Endothelial cell of umbilical vein (primary cell): ENCODE data around the gene MGAT5. TPM values are rescaled to one million over a fixed set of nuclear protein-coding genes. Genes with fewer than 3 reads are reported as not detected.

Source experiments
- BruUV-seq: library from RNA; stranded (reverse); fragments of 400-500 nt; replicated peaks from 2 replicates; lab custom pipeline; 2021; lab: Mats Ljungman, UMichigan
- CTCF ChIA-PET: fragments of 300-600, 350-600 bp; sonication (Branson Sonifier 250); formaldehyde crosslinking; loops from one replicate; lab custom pipeline; 2021; ENCODE audit warnings: antibody characterized with exemption, inconsistent platforms; lab: Charles Lee
- POLR2A ChIA-PET: fragments of 300-600, 350-600 bp; sonication (Branson Sonifier 250); formaldehyde crosslinking; loops from one replicate; lab custom pipeline; 2021; ENCODE audit warnings: antibody characterized with exemption, inconsistent platforms; lab: Charles Lee
- DNase-seq: peaks from one replicate; pipeline ENCODE4 v3.0.0-alpha.2; 2011; ENCODE audit warnings: low read depth, low spot score
- FAIRE-seq: peaks from 2 replicates; lab custom pipeline; 2011; peaks lifted over from hg19 to GRCh38; lab: Jason Lieb, UNC
- H2AFZ ChIP-seq: 2 replicates; pipeline ENCODE4 v1.6.0; 2012; ENCODE audit warnings: low read depth, low read length, control low read depth, inconsistent platforms
- H3K27ac ChIP-seq: 2 replicates; pipeline ENCODE4 v1.5.1; 2011; ENCODE audit warnings: low read depth, mild to moderate bottlenecking, control low read depth, low read length, moderate library complexity; ENCODE audit not compliant: insufficient read depth
- H3K27me3 ChIP-seq, 2 experiments: 2 replicates each; pipeline versions ENCODE4 v1.6.0 to v1.6.1; 2011; ENCODE audit warnings: low read length in 2 of 2, mixed read lengths in 1 of 2; ENCODE audit not compliant: control insufficient read depth in 2 of 2, insufficient read depth in 2 of 2
- H3K36me3 ChIP-seq, 2 experiments: 2 replicates in 1 of 2; 3 replicates in 1 of 2; pipeline ENCODE4 v1.5.1; 2011; ENCODE audit warnings: low read length in 2 of 2, mild to moderate bottlenecking in 1 of 2, moderate library complexity in 1 of 2; ENCODE audit not compliant: control insufficient read depth in 2 of 2, insufficient read depth in 2 of 2; ENCODE audit errors: extremely low read depth in 1 of 2
- H3K4me1 ChIP-seq: 3 replicates; pipeline ENCODE4 v1.5.1; 2011; ENCODE audit warnings: mild to moderate bottlenecking, low read length; ENCODE audit not compliant: control insufficient read depth, insufficient read depth; ENCODE audit errors: extremely low read depth
- H3K4me2 ChIP-seq: 2 replicates; pipeline ENCODE4 v1.6.1; 2011; ENCODE audit warnings: low read length, control low read depth, mixed read lengths; ENCODE audit not compliant: insufficient read depth
- H3K4me3 ChIP-seq, 3 experiments: fragments of 200-600 bp in 1 of 3; sonication (generic), shearing (Covaris generic) in 1 of 3; replicated peaks in 1 of 3; 2 replicates each; pipeline ENCODE4 v1.5.1; 2011 to 2016; ENCODE audit warnings: control low read depth in 3 of 3, low read length in 3 of 3, mild to moderate bottlenecking in 2 of 3, inconsistent platforms in 1 of 3, low read depth in 1 of 3, moderate library complexity in 1 of 3; ENCODE audit not compliant: insufficient read depth in 1 of 3
- H3K79me2 ChIP-seq: 2 replicates; pipeline ENCODE4 v1.6.0; 2012; ENCODE audit warnings: low read length, inconsistent platforms; ENCODE audit not compliant: control insufficient read depth, insufficient read depth
- H3K9ac ChIP-seq: replicated peaks from 2 replicates; pipeline ENCODE3; 2011; ENCODE audit warnings: low read length, control low read depth; ENCODE audit not compliant: insufficient read depth; ENCODE audit errors: extremely low read depth
- H3K9me1 ChIP-seq: replicated peaks from 3 replicates; pipeline ENCODE4 v1.6.0; 2011; ENCODE audit warnings: mild to moderate bottlenecking, low read length; ENCODE audit not compliant: control insufficient read depth, insufficient read depth; ENCODE audit errors: extremely low read depth
- H3K9me3 ChIP-seq: replicated peaks from 2 replicates; pipeline ENCODE4 v1.5.1; 2012; ENCODE audit warnings: low read length, inconsistent platforms; ENCODE audit not compliant: control insufficient read depth, insufficient read depth
- H4K20me1 ChIP-seq: replicated peaks from 2 replicates; pipeline ENCODE3; 2011; ENCODE audit warnings: mild to moderate bottlenecking, low read length; ENCODE audit not compliant: control insufficient read depth, insufficient read depth; ENCODE audit errors: extremely low read depth
- EZH2 ChIP-seq: IDR thresholded peaks from 2 replicates; pipeline ENCODE4 v1.6.1; 2012; ENCODE audit warnings: borderline replicate concordance, low read depth, mild to moderate bottlenecking, moderate library complexity, low read length, inconsistent platforms; ENCODE audit not compliant: severe bottlenecking
- FOS ChIP-seq: IDR thresholded peaks from 2 replicates; pipeline ENCODE4 v1.6.1; 2011; ENCODE audit warnings: mild to moderate bottlenecking, low read length, moderate library complexity, borderline replicate concordance; ENCODE audit not compliant: insufficient read depth
- GATA2 ChIP-seq: IDR thresholded peaks from 2 replicates; pipeline ENCODE4 v1.7.0; 2011; ENCODE audit warnings: low read depth, mild to moderate bottlenecking, moderate library complexity, mixed read lengths, low read length; ENCODE audit not compliant: insufficient read length, insufficient read depth
- JUN ChIP-seq: IDR thresholded peaks from 2 replicates; pipeline ENCODE4 v1.6.1; 2011; ENCODE audit warnings: borderline replicate concordance, low read depth; ENCODE audit not compliant: insufficient read length, insufficient read depth
- MYC ChIP-seq: IDR thresholded peaks from one replicate; pipeline ENCODE4 v1.6.1; 2011; ENCODE audit warnings: mild to moderate bottlenecking, low read depth, low read length
- POLR2A ChIP-seq: IDR thresholded peaks from 2 replicates; pipeline ENCODE4 v1.6.1; 2012; ENCODE audit warnings: low read depth, mild to moderate bottlenecking, control low read depth, low read length
- POLR2AphosphoS5 ChIP-seq: IDR thresholded peaks from 2 replicates; pipeline ENCODE4 v1.6.1; 2012; ENCODE audit warnings: low read depth, mild to moderate bottlenecking, control low read depth, low read length, moderate library complexity; ENCODE audit not compliant: insufficient read depth
- dilution Hi-C: fragments of 300-500 bp; cut with MboI; formaldehyde crosslinking; loops from one replicate; pipeline ENCODE4 v1.15.0; 2019; ENCODE audit warnings: low sequenced_read_pairs; ENCODE audit not compliant: extremely low pct_ligation_motif_present
- intact Hi-C: fragments of 100-400 bp; cut with micrococcal nuclease; formaldehyde crosslinking; loops from one replicate; pipeline ENCODE4 v1.10.0; 2022
- polyA plus RNA-seq, 4 experiments: library from polyadenylated mRNA; depleted of rRNA in 3 of 4; stranded (reverse) in 3 of 4; unstranded in 1 of 4; fragments of >200 nt; gene quantifications; 2 replicates each; pipeline versions ENCODE4 v1.2.1 to v1.2.3, GENCODE V29; 2011 to 2012; ENCODE audit warnings: missing spikeins in 1 of 4
- total RNA-seq: library from RNA; stranded (reverse); gene quantifications from 2 replicates; pipeline ENCODE4 v1.2.3, GENCODE V29; 2021
- TF ChIP-seq, protein P1 (sequence below): IDR thresholded peaks from 2 replicates; pipeline ENCODE4 v1.6.1; 2011; ENCODE audit not compliant: insufficient read depth, insufficient read length
- TF ChIP-seq, protein P2 (sequence below), 2 donors: IDR thresholded peaks; 1 replicate in 1 of 2; 2 replicates in 1 of 2; pipeline ENCODE4 v1.5.1; 2011; ENCODE audit warnings: low read length in 2 of 2, mild to moderate bottlenecking in 2 of 2, moderate library complexity in 2 of 2, control low read depth in 1 of 2, inconsistent platforms in 1 of 2, low read depth in 1 of 2; ENCODE audit not compliant: insufficient read depth in 1 of 2; ENCODE audit errors: extremely low read depth in 1 of 2

MGAT5 gene
- total and polyA plus RNA-seq, 2 donors (not counting 3 experiments of a cell fraction or from before 2014, with no cell fraction given): 17.7 to 84.1 TPM

DNA sequence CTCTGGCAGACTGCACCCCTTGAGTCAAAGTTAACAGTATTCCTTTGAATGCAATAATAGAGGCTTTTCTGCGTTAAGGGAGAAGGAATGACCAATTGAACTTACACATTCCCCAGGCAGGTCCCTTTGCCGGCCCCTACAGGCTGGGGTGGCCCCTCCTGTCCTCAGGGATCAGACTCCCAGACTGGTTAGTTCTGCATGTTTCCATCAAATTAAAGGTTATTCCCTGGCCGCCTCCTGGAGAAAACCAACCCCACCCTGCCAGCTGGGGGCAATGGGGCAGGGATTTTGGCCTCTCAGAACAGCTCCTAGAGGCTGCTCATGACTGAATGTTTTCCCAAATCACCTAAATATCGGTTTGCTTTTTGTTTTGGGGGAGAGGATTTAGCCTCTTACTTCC is 199.6 kb downstream of the MGAT5 start:
- POLR2A ChIA-PET: no interaction called here
- H3K4me1 ChIP-seq: peaks cover 5% of the 10 kb centered on the region
- no peak overlapping the region for H3K4me2 ChIP-seq
- no TSS peak for BruUV-seq
- no peak overlapping the region for H3K9ac ChIP-seq
- no peaks in the 10 kb centered on the region for H3K9me1 ChIP-seq
- CTCF ChIA-PET: interaction anchor here (0.9 to 11.1 kb wide), 5 partner anchors 22 to 567 kb away, joined by 3 to 234 read pairs (median 155); no protein-coding TSS in a partner anchor
- DNase-seq (no peak), FAIRE-seq (no peak)
- H2AFZ ChIP-seq: no peak overlapping the region
- H4K20me1 ChIP-seq: no peaks in the 10 kb centered on the region
- peaks cover 0 to under 1% of the 10 kb centered on the region in 2 experiments for H3K36me3 ChIP-seq
- intact Hi-C loops (loop anchor here (5.0 kb wide), 1 partner anchor 246 kb away; no protein-coding TSS in a partner anchor), dilution Hi-C loops (no loop called here)
- no peaks in the 10 kb centered on the region for H3K27me3 ChIP-seq
- no peak overlapping the region for H3K27ac ChIP-seq
- H3K9me3 ChIP-seq: no peaks in the 10 kb centered on the region
- H3K4me3 ChIP-seq: no peak overlapping the region
- no peak for TF ChIP-seq JUN
- H3K79me2 ChIP-seq: no peaks in the 10 kb centered on the region

DNA sequence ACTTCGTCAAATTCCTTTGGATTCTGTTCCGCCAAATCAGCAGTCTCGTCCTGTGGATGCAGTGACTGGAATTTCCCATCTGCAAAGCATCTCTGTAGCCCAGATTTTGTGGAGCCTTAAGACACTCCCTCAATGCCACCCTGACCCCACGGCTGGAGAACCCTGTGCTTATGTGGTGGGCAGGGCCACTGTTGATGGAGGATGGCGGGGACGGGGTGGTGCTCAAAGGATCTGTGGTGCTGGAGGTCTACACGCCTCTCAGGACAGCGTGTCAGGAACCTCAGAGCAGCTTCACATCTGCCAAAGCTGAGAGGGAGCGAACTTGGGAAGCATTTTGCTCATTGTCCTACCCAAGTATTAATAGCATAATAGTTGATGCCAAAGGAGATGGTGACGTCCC is 200.1 kb downstream of the MGAT5 start:
- Histone ChIP-seq H3K36me3 (no peaks in the 10 kb centered on the region), H3K79me2 (no peaks in the 10 kb centered on the region), H3K4me3 (no peak overlapping the region), H3K9me1 (no peaks in the 10 kb centered on the region), H3K9me3 (no peaks in the 10 kb centered on the region), H2AFZ (no peak overlapping the region), H4K20me1 (no peaks in the 10 kb centered on the region), H3K4me1 (peaks cover 5% of the 10 kb centered on the region), H3K27ac (no peak overlapping the region), H3K9ac (no peak overlapping the region), H3K27me3 (no peaks in the 10 kb centered on the region), H3K4me2 (no peak overlapping the region)
- TF ChIP-seq FOS (no peak), JUN (no peak), POLR2A (no peak), POLR2AphosphoS5 (no peak), GATA2 (no peak), EZH2 (no peak), MYC (no peak)
- TF ChIP-seq, protein P1, sequence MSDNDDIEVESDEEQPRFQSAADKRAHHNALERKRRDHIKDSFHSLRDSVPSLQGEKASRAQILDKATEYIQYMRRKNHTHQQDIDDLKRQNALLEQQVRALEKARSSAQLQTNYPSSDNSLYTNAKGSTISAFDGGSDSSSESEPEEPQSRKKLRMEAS: no peak
- TF ChIP-seq, protein P2, sequence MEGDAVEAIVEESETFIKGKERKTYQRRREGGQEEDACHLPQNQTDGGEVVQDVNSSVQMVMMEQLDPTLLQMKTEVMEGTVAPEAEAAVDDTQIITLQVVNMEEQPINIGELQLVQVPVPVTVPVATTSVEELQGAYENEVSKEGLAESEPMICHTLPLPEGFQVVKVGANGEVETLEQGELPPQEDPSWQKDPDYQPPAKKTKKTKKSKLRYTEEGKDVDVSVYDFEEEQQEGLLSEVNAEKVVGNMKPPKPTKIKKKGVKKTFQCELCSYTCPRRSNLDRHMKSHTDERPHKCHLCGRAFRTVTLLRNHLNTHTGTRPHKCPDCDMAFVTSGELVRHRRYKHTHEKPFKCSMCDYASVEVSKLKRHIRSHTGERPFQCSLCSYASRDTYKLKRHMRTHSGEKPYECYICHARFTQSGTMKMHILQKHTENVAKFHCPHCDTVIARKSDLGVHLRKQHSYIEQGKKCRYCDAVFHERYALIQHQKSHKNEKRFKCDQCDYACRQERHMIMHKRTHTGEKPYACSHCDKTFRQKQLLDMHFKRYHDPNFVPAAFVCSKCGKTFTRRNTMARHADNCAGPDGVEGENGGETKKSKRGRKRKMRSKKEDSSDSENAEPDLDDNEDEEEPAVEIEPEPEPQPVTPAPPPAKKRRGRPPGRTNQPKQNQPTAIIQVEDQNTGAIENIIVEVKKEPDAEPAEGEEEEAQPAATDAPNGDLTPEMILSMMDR (IDR thresholded peaks at IDR 0.05; ENCODE audit: extremely low read depth in 1 of 2, insufficient read depth in 1 of 2, low read depth in 1 of 2, low read length in 2 of 2): no peak
- FAIRE-seq (no peak), DNase-seq (no peak)
- CTCF ChIA-PET: interaction anchor here (4.9 to 11.1 kb wide), 3 partner anchors 77 to 568 kb away, joined by 155 to 234 read pairs (median 157); no protein-coding TSS in a partner anchor
- dilution Hi-C loops: no loop called here
- POLR2A ChIA-PET: no interaction called here
- no TSS peak for BruUV-seq
- intact Hi-C loops: loop anchor here (5.0 kb wide), 1 partner anchor 247 kb away; no protein-coding TSS in a partner anchor
